ENCODE measurements around the gene LHFPL3.

DNA sequence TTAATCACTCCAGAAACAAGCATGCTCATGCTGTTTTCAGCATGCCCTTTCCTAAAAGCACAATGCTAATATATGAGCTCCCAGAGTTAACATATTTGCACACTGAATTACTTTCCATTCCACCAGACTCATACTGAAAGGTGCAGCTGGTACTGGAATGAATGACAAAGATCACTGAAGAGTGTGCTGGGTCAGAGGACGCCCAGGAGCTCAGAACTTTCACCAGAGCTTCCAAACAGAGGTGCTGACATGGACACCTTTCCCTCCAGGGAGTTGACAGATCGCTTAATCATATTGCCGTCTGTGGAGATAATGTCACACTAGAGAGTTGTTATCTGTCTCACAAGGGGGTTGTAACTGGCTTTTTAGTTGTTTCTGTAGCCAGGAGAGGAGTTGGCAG, 292.9 kb downstream of the LHFPL3 start:
- TF ChIP-seq, protein P1, sequence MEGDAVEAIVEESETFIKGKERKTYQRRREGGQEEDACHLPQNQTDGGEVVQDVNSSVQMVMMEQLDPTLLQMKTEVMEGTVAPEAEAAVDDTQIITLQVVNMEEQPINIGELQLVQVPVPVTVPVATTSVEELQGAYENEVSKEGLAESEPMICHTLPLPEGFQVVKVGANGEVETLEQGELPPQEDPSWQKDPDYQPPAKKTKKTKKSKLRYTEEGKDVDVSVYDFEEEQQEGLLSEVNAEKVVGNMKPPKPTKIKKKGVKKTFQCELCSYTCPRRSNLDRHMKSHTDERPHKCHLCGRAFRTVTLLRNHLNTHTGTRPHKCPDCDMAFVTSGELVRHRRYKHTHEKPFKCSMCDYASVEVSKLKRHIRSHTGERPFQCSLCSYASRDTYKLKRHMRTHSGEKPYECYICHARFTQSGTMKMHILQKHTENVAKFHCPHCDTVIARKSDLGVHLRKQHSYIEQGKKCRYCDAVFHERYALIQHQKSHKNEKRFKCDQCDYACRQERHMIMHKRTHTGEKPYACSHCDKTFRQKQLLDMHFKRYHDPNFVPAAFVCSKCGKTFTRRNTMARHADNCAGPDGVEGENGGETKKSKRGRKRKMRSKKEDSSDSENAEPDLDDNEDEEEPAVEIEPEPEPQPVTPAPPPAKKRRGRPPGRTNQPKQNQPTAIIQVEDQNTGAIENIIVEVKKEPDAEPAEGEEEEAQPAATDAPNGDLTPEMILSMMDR (conservative IDR thresholded peaks at IDR 0.05), result no peak
- no peak for TF ChIP-seq ZFX (IDR thresholded peaks at IDR 0.05)

Measured in C4-2B (cell line).